OCI-LY1 (cell line): ENCODE measurements around the gene SYNCRIP.

Experiments used
- H2AFZ ChIP-seq: fragments of 200-600 bp; sonication (generic), shearing (Covaris generic); 2 replicates; pipeline ENCODE4 v1.6.0; 2014; ENCODE audit warnings: antibody characterized with exemption, mild to moderate bottlenecking, low read length
- H3F3A ChIP-seq: fragments of 200-600 bp; sonication (generic), shearing (Covaris generic); 2 replicates; pipeline ENCODE4 v1.6.0; 2014; ENCODE audit warnings: mild to moderate bottlenecking, antibody characterized with exemption, low read length, moderate library complexity; ENCODE audit not compliant: insufficient read depth
- H3K27ac ChIP-seq: fragments of 200-600 bp; sonication (generic); 2 replicates; pipeline ENCODE4 v1.5.1; 2014; ENCODE audit warnings: low read length, mixed run types, mild to moderate bottlenecking, low read depth; ENCODE audit not compliant: poor library complexity, severe bottlenecking
- H3K27me3 ChIP-seq: fragments of 200-600 bp; sonication (generic); 2 replicates; pipeline ENCODE4 v1.6.0; 2014; ENCODE audit warnings: antibody characterized with exemption, mild to moderate bottlenecking, low read length, moderate library complexity; ENCODE audit not compliant: insufficient read depth
- H3K36me3 ChIP-seq: fragments of 200-600 bp; sonication (generic); 2 replicates; pipeline ENCODE4 v1.6.1; 2014; ENCODE audit warnings: mild to moderate bottlenecking, antibody characterized with exemption, low read length, moderate library complexity, mixed read lengths; ENCODE audit not compliant: insufficient read depth
- H3K4me1 ChIP-seq: fragments of 200-600 bp; sonication (generic); 2 replicates; pipeline ENCODE4 v1.5.1; 2014; ENCODE audit warnings: mild to moderate bottlenecking, low read length, moderate library complexity; ENCODE audit not compliant: insufficient read depth, severe bottlenecking
- H3K4me2 ChIP-seq: fragments of 200-600 bp; sonication (generic), shearing (Covaris generic); 2 replicates; pipeline ENCODE4 v1.6.1; 2014; ENCODE audit warnings: low read length
- H3K4me3 ChIP-seq: fragments of 200-600 bp; sonication (generic); 2 replicates; pipeline ENCODE4 v1.5.1; 2014; ENCODE audit warnings: low read length, low read depth, mild to moderate bottlenecking, mixed read lengths; ENCODE audit not compliant: poor library complexity, severe bottlenecking
- H3K79me2 ChIP-seq: fragments of 200-600 bp; shearing (Covaris generic); 2 replicates; pipeline ENCODE4 v1.6.1; 2016; ENCODE audit warnings: mixed run types, low read length, mixed read lengths; ENCODE audit not compliant: insufficient read depth
- H3K9ac ChIP-seq: fragments of 200-600 bp; sonication (generic), shearing (Covaris generic); 2 replicates; pipeline ENCODE4 v1.6.1; 2014; ENCODE audit warnings: mild to moderate bottlenecking, low read length, mixed read lengths
- H3K9me2 ChIP-seq: fragments of 200-600 bp; sonication (generic), shearing (Covaris generic); 2 replicates; pipeline ENCODE4 v1.6.1; 2014; ENCODE audit warnings: low read depth, mild to moderate bottlenecking, low read length, mixed read lengths
- H3K9me3 ChIP-seq: fragments of 200-600 bp; shearing (Covaris generic); 2 replicates; pipeline ENCODE4 v1.6.1; 2014; ENCODE audit warnings: low read length, mixed read lengths
- H4K20me1 ChIP-seq: fragments of 200-600 bp; sonication (generic), shearing (Covaris generic); 2 replicates; pipeline ENCODE4 v1.6.0; 2016; ENCODE audit warnings: mild to moderate bottlenecking, low read length; ENCODE audit not compliant: insufficient read depth
- EZH2 ChIP-seq: fragments of 200-600 bp; sonication (generic), shearing (Covaris generic); IDR thresholded peaks from 2 replicates; pipeline ENCODE4 v1.8.0; 2017; ENCODE audit warnings: borderline replicate concordance, mixed run types, mild to moderate bottlenecking, antibody characterized with exemption, low read length, moderate library complexity, mixed read lengths
- TF ChIP-seq, protein P1 (sequence below): fragments of 200-600 bp; sonication (generic), shearing (Covaris generic); IDR thresholded peaks from 2 replicates; pipeline ENCODE4 v1.5.1; 2017; ENCODE audit warnings: mild to moderate bottlenecking, antibody characterized with exemption, low read length, moderate library complexity, mixed read lengths

The SYNCRIP gene

GRCh38 chr6:85594197-85594930 lies 48.3 kb downstream of the SYNCRIP start:
- Histone ChIP-seq H3K4me1 (peaks cover 23% of the 10 kb centered on the region), H3K27ac (peak overlapping the region; percentile 84), H3K9me2 (no peaks in the 10 kb centered on the region), H3K4me3 (peak overlapping the region; percentile 68), H3K27me3 (no peaks in the 10 kb centered on the region), H3K36me3 (peaks cover 26% of the 10 kb centered on the region), H3K9me3 (peaks cover 6% of the 10 kb centered on the region; the same call in 1 of the 2 replicates), H4K20me1 (no peaks in the 10 kb centered on the region), H3K9ac (peak overlapping the region; percentile 70), H3K4me2 (peak overlapping the region; percentile 68), H2AFZ (no peak overlapping the region), H3K79me2 (peaks cover 22% of the 10 kb centered on the region), H3F3A (no peaks in the 10 kb centered on the region; the same call in 1 of the 2 replicates)
- no peak for TF ChIP-seq EZH2
- TF ChIP-seq, protein P1, sequence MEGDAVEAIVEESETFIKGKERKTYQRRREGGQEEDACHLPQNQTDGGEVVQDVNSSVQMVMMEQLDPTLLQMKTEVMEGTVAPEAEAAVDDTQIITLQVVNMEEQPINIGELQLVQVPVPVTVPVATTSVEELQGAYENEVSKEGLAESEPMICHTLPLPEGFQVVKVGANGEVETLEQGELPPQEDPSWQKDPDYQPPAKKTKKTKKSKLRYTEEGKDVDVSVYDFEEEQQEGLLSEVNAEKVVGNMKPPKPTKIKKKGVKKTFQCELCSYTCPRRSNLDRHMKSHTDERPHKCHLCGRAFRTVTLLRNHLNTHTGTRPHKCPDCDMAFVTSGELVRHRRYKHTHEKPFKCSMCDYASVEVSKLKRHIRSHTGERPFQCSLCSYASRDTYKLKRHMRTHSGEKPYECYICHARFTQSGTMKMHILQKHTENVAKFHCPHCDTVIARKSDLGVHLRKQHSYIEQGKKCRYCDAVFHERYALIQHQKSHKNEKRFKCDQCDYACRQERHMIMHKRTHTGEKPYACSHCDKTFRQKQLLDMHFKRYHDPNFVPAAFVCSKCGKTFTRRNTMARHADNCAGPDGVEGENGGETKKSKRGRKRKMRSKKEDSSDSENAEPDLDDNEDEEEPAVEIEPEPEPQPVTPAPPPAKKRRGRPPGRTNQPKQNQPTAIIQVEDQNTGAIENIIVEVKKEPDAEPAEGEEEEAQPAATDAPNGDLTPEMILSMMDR = no peak

DNA sequence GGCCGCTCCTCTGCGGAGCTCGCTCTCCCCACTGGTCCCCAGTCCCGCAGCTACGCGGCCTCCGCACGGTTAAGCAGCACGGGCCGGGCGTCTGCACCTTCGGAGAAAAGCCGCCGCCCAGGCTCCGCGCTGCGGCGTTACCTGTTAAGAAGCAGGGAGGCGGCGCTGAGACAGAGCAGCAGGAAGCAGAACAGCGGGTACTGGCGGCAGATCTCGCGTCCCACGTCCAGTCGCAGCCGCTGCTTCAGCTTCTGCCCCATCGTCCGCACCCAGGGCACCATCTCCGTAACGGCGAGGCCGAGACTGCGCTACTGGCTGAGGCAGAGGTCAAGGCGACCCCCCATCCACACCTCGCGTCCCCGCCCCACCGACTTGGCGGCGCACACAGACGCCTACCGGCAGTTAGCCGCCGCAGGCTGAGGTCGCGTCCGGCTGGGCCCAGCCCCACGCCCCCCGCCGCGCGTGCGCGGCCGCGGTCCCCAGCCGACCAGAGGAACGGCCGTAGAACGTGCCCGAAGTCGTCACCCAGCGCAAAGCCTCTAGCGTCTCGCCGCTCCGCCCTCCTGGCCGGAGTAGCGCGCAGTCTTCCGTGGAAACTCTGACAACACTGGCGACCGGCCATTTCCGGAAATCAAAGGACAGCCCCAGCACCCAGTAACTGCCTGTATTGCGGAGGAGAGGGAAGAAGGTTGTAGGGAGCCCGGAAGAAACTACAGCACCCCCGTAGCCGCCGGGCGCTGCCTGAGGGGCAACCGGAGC lies 49.1 kb downstream of the SYNCRIP start, which contains the start of gene SNX14:
SNX14 (minus strand) TSS at position 421 of the 759 bp plus-strand sequence; CDS start at position 281, 140 bp downstream.
- peak within 1 kb of the TSS; percentile 68 for H3K4me3 ChIP-seq
- H3K36me3 ChIP-seq = peaks cover 26% of the 10 kb centered on the region
- no peaks in the 10 kb centered on the region for H3K27me3 ChIP-seq
- H3K4me1 ChIP-seq = peaks cover 23% of the 10 kb centered on the region
- H2AFZ ChIP-seq = no peak within 1 kb of the TSS
- no peaks in the 10 kb centered on the region for H3K9me2 ChIP-seq
- H3K4me2 ChIP-seq = peak within 1 kb of the TSS; percentile 68
- H3F3A ChIP-seq = no peaks in the 10 kb centered on the region; the same call in 1 of the 2 replicates
- H4K20me1 ChIP-seq = no peaks in the 10 kb centered on the region
- H3K9ac ChIP-seq = peak within 1 kb of the TSS; percentile 70
- peaks cover 22% of the 10 kb centered on the region for H3K79me2 ChIP-seq
- no peak for TF ChIP-seq EZH2
- TF ChIP-seq, protein P1 = no peak
- H3K27ac ChIP-seq = peak within 1 kb of the TSS; percentile 84
- peaks cover 6% of the 10 kb centered on the region; the same call in 1 of the 2 replicates for H3K9me3 ChIP-seq

DNA sequence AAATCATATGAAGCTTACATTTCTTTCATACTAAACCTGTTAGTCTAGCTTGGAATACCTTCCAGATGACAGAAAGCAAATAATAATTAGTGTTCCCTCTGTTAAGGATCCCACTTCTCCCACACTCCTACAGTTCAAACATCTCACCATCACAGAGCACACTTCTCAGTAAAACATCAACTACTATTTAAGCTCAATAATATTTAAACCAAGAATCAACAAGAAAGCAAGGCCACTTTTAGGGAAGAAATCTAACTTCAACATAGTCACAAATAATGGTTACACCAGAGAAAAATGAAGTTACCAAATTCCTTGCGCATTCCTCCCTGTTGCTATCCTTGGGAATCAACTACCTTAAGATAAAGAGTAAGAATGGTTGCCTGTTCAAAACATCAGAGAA lies 50.7 kb downstream of the SYNCRIP start:
- Histone ChIP-seq H4K20me1 (no peaks in the 10 kb centered on the region), H3K27me3 (no peaks in the 10 kb centered on the region), H3K27ac (no peak overlapping the region), H3F3A (no peaks in the 10 kb centered on the region; the same call in 1 of the 2 replicates), H2AFZ (no peak overlapping the region), H3K9me3 (peaks cover 6% of the 10 kb centered on the region; the same call in 1 of the 2 replicates), H3K4me3 (peak overlapping the region; percentile 68), H3K9ac (no peak overlapping the region), H3K36me3 (peaks cover 31% of the 10 kb centered on the region), H3K4me2 (no peak overlapping the region), H3K4me1 (peaks cover 23% of the 10 kb centered on the region), H3K9me2 (no peaks in the 10 kb centered on the region), H3K79me2 (peaks cover 24% of the 10 kb centered on the region)
- no peak for TF ChIP-seq EZH2
- TF ChIP-seq, protein P1 = no peak
